GM06990 (cell line): ENCODE results near the gene ERN1.

Source experiments
- DNase-seq: peaks from one replicate; pipeline ENCODE4 v3.0.0-alpha.2; 2011; ENCODE audit not compliant: insufficient read length; ENCODE audit errors: extremely low read depth
- H3K27me3 ChIP-seq: replicated peaks from 2 replicates; pipeline ENCODE4 v1.6.0; 2011; ENCODE audit warnings: low read length; ENCODE audit not compliant: control insufficient read depth, insufficient read depth
- H3K36me3 ChIP-seq: 2 replicates; pipeline ENCODE4 v1.5.1; 2011; ENCODE audit warnings: low read length; ENCODE audit not compliant: control insufficient read depth, insufficient read depth
- H3K4me3 ChIP-seq: replicated peaks from 2 replicates; pipeline ENCODE4 v1.5.1; 2011; ENCODE audit warnings: low read depth, mild to moderate bottlenecking, control low read depth, low read length
- TF ChIP-seq, protein P1 (sequence below): IDR thresholded peaks from 2 replicates; pipeline ENCODE4 v1.5.1; 2011; ENCODE audit warnings: low read length, control low read depth, mild to moderate bottlenecking, inconsistent platforms; ENCODE audit not compliant: insufficient read depth, poor library complexity, severe bottlenecking

ERN1 gene

DNA sequence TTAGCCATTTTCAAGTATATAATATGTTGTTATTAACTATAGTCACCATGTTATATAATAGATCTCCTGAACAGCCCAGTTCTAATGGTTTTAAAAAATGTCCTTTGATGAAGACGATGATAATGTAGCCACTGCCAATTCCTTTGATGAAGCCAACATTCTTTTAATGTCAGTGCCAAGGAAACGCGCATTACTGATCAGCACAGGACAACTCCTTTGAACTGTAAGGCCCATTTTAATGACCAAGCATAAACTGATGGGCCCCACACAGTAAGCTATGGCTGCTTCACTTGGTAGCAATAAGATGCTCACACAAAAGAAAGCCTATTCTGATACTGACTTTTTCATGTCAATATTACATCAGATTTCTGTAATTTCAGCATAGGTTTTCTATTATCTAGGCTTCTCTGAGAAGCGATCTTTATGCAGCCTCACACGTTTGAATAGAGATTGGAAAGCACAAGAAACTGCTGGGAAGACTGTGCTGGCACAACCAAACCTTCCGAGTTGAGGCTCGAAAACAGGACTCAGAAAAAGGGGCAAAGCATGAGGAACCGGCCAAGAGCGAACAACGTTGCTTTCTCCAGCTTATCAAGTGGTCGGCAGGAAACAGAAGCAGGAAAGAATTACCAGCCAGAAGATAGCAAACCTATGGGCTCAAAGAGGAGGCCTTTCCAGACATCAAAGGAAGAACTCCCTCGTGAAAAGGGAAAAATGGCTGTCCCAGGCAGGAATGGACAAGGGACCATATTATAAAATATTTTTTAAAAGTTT lies 19.4 kb downstream of the ERN1 start:
- Histone ChIP-seq H3K27me3 (no peaks in the 10 kb centered on the region), H3K4me3 (no peak overlapping the region), H3K36me3 (no peaks in the 10 kb centered on the region)
- no peak for DNase-seq
- TF ChIP-seq, protein P1, sequence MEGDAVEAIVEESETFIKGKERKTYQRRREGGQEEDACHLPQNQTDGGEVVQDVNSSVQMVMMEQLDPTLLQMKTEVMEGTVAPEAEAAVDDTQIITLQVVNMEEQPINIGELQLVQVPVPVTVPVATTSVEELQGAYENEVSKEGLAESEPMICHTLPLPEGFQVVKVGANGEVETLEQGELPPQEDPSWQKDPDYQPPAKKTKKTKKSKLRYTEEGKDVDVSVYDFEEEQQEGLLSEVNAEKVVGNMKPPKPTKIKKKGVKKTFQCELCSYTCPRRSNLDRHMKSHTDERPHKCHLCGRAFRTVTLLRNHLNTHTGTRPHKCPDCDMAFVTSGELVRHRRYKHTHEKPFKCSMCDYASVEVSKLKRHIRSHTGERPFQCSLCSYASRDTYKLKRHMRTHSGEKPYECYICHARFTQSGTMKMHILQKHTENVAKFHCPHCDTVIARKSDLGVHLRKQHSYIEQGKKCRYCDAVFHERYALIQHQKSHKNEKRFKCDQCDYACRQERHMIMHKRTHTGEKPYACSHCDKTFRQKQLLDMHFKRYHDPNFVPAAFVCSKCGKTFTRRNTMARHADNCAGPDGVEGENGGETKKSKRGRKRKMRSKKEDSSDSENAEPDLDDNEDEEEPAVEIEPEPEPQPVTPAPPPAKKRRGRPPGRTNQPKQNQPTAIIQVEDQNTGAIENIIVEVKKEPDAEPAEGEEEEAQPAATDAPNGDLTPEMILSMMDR = no peak

DNA sequence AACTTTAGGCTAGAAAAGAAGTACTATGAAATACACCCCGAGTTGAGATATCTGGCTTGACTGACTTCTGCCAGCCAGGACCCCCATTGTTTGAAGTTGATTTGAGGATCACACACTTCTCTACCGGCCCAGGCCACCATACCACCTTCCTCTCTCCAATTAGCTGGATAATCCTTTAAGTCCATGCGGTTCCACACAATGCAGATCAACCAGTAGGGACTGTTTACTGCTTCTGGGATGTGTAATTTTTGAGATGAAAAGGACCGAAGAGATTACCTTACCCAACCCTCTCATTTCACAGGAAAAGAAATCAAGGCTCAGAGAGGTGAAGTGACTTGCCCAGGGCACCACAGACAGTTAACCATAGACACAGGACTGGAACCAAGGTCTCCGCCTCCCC lies 20.5 kb downstream of the ERN1 start:
- DNase-seq = no peak
- H3K36me3 ChIP-seq = no peaks in the 10 kb centered on the region
- TF ChIP-seq, protein P1 = no peak
- H3K4me3 ChIP-seq = no peak overlapping the region
- H3K27me3 ChIP-seq = no peaks in the 10 kb centered on the region

DNA sequence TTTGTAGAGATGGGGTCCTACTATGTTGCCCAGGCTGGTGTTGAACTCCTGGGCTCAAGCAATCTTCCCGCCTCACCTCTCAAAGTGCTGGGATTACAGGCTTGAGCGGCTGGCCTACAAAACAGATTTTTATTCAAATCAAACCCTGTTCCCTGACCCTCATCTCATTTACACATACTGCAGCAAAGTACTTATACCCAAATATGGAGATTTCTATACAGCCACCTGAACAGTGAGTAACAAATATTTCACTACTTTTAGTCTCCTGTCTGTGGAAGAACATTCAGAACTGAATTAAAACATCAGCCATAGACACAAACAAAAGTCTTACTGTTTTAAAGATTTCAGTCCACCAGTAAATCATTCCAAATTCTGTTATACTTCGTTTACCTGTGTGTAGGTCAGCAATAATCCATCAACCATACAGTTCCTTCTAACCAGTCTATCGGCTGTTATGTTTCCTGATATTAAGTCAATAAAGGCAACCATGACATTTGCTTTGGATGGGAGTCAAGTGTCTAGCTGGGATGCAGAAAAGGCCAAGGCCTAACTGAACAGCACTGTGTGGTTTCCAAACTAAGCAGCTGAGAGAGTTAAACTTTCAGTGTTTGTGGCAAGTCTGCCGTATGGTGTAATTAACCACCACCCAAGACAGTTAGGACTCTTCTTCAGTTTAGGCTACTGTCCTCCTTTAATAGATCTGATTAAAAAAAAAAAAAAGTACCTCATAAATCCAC lies 22.3 kb downstream of the ERN1 start:
- Histone ChIP-seq H3K27me3 (no peaks in the 10 kb centered on the region), H3K36me3 (no peaks in the 10 kb centered on the region; the same call in 1 of the 2 replicates), H3K4me3 (no peak overlapping the region)
- TF ChIP-seq, protein P1 = no peak
- no peak for DNase-seq

GRCh38 chr17:64106918-64107317 lies 23.0 kb downstream of the ERN1 start:
- no peaks in the 10 kb centered on the region for H3K27me3 ChIP-seq
- DNase-seq = no peak
- H3K36me3 ChIP-seq = no peaks in the 10 kb centered on the region; the same call in 1 of the 2 replicates
- H3K4me3 ChIP-seq = no peak overlapping the region
- TF ChIP-seq, protein P1 = no peak

DNA sequence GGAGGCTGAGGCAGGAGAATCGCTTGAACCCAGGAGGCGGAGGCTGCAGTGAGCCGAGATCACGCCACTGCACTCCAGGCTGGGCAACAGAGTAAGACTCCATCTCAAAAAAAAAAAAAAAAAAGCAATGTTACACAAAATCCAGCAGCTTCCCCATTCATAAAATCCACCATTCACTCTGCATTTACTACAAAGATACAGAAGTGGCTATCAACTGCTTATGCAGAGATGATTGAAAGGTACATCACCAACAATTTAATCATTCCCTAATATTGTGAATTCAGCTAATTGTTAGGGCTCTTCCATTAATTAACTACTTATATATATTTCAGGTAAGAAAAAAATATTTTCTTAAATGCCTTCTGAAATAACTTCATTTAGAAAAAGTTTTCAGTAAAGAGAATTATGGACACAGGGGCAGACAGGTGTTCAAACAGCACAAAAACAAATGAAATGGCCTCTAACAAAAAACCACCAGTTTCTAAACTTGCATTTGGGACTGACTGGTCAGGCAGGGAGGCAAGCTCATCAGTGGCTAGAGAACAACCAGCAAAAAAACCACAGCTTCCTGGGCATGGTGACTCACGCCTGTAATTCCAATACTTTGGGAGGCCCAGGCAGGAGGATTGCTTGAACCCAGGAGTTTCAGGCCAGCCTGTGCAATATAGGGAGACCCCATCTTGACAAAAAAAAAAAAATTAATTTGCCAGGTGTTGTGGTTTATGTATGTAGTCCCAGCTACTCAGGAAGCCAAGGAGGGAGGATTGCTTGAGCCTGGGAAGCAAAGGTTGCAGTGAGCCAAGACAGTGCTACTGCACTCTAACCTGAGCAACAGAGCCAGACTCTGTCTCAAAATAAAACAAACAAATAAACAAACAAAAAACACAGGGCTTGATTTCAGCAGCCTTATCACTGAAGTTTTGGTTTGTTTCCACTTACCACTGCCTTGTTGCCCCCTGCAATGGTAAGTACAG lies 26.3 kb downstream of the ERN1 start:
- TF ChIP-seq, protein P1 = no peak
- no peaks in the 10 kb centered on the region for H3K27me3 ChIP-seq
- DNase-seq = peak; percentile 34
- H3K36me3 ChIP-seq = no peaks in the 10 kb centered on the region; the same call in 1 of the 2 replicates
- no peak overlapping the region for H3K4me3 ChIP-seq
